HL-60 (cell line): ENCODE results near the gene COL1A2.

Source experiments
- POLR2AphosphoS5 ChIP-seq: IDR thresholded peaks from 2 replicates; pipeline ENCODE4 v1.6.1; 2012; ENCODE audit warnings: low read depth
- TF ChIP-seq, protein P1 (sequence below): IDR thresholded peaks from one replicate; pipeline ENCODE4 v1.5.1; 2011; ENCODE audit warnings: low read length, control low read depth, inconsistent platforms; ENCODE audit not compliant: insufficient read depth
- TF ChIP-seq, protein P2 (sequence below): IDR thresholded peaks from 2 replicates; pipeline ENCODE4 v1.6.1; 2012; ENCODE audit warnings: low read depth; ENCODE audit not compliant: insufficient replicate concordance

DNA sequence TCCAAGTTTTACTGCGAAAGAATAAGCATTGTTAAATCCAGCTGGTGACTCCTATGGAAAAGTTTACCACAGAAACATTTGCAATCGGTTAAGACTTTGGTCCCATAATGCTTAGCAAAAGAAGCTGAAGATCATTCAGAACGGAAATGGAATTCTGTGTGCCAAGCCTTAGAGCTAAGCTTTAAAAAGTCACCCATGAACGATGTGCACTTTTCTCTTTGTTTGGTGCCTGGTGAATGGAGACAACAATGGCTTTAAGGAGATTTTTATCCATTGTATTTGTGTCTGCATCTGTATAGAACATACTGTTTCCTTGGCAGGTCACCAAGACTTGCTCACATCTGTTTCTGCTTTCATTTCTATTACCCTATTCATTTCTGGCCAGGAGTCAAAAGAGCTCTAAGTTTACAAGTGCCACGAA, 26.3 kb upstream of the COL1A2 start:
- TF ChIP-seq, protein P1, sequence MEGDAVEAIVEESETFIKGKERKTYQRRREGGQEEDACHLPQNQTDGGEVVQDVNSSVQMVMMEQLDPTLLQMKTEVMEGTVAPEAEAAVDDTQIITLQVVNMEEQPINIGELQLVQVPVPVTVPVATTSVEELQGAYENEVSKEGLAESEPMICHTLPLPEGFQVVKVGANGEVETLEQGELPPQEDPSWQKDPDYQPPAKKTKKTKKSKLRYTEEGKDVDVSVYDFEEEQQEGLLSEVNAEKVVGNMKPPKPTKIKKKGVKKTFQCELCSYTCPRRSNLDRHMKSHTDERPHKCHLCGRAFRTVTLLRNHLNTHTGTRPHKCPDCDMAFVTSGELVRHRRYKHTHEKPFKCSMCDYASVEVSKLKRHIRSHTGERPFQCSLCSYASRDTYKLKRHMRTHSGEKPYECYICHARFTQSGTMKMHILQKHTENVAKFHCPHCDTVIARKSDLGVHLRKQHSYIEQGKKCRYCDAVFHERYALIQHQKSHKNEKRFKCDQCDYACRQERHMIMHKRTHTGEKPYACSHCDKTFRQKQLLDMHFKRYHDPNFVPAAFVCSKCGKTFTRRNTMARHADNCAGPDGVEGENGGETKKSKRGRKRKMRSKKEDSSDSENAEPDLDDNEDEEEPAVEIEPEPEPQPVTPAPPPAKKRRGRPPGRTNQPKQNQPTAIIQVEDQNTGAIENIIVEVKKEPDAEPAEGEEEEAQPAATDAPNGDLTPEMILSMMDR: no peak
- TF ChIP-seq, protein P2, sequence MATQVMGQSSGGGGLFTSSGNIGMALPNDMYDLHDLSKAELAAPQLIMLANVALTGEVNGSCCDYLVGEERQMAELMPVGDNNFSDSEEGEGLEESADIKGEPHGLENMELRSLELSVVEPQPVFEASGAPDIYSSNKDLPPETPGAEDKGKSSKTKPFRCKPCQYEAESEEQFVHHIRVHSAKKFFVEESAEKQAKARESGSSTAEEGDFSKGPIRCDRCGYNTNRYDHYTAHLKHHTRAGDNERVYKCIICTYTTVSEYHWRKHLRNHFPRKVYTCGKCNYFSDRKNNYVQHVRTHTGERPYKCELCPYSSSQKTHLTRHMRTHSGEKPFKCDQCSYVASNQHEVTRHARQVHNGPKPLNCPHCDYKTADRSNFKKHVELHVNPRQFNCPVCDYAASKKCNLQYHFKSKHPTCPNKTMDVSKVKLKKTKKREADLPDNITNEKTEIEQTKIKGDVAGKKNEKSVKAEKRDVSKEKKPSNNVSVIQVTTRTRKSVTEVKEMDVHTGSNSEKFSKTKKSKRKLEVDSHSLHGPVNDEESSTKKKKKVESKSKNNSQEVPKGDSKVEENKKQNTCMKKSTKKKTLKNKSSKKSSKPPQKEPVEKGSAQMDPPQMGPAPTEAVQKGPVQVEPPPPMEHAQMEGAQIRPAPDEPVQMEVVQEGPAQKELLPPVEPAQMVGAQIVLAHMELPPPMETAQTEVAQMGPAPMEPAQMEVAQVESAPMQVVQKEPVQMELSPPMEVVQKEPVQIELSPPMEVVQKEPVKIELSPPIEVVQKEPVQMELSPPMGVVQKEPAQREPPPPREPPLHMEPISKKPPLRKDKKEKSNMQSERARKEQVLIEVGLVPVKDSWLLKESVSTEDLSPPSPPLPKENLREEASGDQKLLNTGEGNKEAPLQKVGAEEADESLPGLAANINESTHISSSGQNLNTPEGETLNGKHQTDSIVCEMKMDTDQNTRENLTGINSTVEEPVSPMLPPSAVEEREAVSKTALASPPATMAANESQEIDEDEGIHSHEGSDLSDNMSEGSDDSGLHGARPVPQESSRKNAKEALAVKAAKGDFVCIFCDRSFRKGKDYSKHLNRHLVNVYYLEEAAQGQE: no peak
- TF ChIP-seq POLR2AphosphoS5: no peak
